Measurements from ENCODE around the gene ADGRG1.

DNA sequence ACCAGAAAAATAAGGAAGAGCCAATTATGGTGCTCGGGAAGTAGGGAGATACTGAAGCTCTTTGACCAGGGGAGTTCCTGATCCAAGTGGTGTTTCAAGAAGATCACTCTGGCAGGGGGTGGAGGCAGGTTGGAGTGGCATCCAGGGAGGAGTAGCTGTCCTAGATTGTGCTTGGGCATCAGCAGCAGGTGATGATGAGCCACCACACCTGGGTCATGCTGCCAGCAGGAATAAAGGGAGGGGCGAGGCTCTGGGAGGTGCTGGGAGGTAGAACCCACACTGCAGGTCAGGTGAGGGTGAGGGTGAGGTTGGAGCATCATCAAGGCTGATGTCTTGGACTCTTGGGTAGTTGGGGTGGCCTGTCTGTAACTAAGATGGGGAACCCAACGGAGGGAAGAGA lies 35.4 kb upstream of the ADGRG1 start:
- TF ChIP-seq, protein P1, sequence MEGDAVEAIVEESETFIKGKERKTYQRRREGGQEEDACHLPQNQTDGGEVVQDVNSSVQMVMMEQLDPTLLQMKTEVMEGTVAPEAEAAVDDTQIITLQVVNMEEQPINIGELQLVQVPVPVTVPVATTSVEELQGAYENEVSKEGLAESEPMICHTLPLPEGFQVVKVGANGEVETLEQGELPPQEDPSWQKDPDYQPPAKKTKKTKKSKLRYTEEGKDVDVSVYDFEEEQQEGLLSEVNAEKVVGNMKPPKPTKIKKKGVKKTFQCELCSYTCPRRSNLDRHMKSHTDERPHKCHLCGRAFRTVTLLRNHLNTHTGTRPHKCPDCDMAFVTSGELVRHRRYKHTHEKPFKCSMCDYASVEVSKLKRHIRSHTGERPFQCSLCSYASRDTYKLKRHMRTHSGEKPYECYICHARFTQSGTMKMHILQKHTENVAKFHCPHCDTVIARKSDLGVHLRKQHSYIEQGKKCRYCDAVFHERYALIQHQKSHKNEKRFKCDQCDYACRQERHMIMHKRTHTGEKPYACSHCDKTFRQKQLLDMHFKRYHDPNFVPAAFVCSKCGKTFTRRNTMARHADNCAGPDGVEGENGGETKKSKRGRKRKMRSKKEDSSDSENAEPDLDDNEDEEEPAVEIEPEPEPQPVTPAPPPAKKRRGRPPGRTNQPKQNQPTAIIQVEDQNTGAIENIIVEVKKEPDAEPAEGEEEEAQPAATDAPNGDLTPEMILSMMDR (IDR thresholded peaks at IDR 0.05; ENCODE audit: poor library complexity): no peak
- TF ChIP-seq EZH2 (IDR thresholded peaks at IDR 0.05; ENCODE audit: borderline replicate concordance) (no peak), EZH2phosphoT487 (IDR thresholded peaks at IDR 0.05; ENCODE audit: low read depth, severe bottlenecking, unreplicated experiment) (no peak)
